SK-N-SH treated with all-trans-retinoic acid at 6 μM for 48 hours (cell line): Measurements from ENCODE around the gene CEBPA.

Experiments
- ATAC-seq: fragments of 200-7000 bp; cut with Tn5 transposase; 3 replicates; pipeline ENCODE4 v1.9.1; 2020; ENCODE audit warnings: mild to moderate bottlenecking, moderate library complexity
- ARNTL ChIP-seq: fragments of 450-650 bp; formaldehyde crosslinking; IDR thresholded peaks from 2 replicates; pipeline ENCODE4 v1.5.0; 2020; ENCODE audit warnings: low read depth, mild to moderate bottlenecking, moderate library complexity, borderline replicate concordance
- BACH2 ChIP-seq: fragments of 250-450 bp; sonication (Bioruptor Pico); IDR thresholded peaks from 2 replicates; pipeline ENCODE4 v1.9.0; 2021; ENCODE audit warnings: mild to moderate bottlenecking, borderline replicate concordance
- CSDC2 ChIP-seq: fragments of 250-450 bp; sonication (Bioruptor Pico); IDR thresholded peaks from 2 replicates; pipeline ENCODE4 v1.5.0; 2020; ENCODE audit warnings: mild to moderate bottlenecking, moderate library complexity
- GLIS3 ChIP-seq: fragments of 250-450 bp; sonication (Bioruptor Pico); IDR thresholded peaks from 2 replicates; pipeline ENCODE4 v1.5.0; 2020; ENCODE audit warnings: mild to moderate bottlenecking, moderate library complexity
- ISL1 ChIP-seq: fragments of 250-450 bp; sonication (Bioruptor Pico); IDR thresholded peaks from 2 replicates; pipeline ENCODE4 v2.1.2; 2022; ENCODE audit warnings: mild to moderate bottlenecking, moderate library complexity
- OSR1 ChIP-seq: fragments of 250-450 bp; sonication (Bioruptor Pico); IDR thresholded peaks from 2 replicates; pipeline ENCODE4 v1.8.0; 2022; ENCODE audit warnings: moderate library complexity, mild to moderate bottlenecking, inconsistent platforms
- PPARA ChIP-seq: fragments of 250-450 bp; sonication (Bioruptor Pico); IDR thresholded peaks from 2 replicates; pipeline ENCODE4 v1.5.0; 2020; ENCODE audit warnings: mild to moderate bottlenecking, borderline replicate concordance
- RARB ChIP-seq: fragments of 250-450 bp; sonication (Bioruptor Pico); IDR thresholded peaks from 2 replicates; pipeline ENCODE4 v1.8.0; 2021; ENCODE audit warnings: mild to moderate bottlenecking, moderate library complexity
- SNAI2 ChIP-seq: fragments of 250-450 bp; sonication (Bioruptor Pico); IDR thresholded peaks from 2 replicates; pipeline ENCODE4 v1.5.0; 2020; ENCODE audit warnings: mild to moderate bottlenecking, moderate library complexity
- TOX ChIP-seq: fragments of 250-450 bp; sonication (Bioruptor Pico); IDR thresholded peaks from 2 replicates; pipeline ENCODE4 v1.8.0; 2021; ENCODE audit warnings: mild to moderate bottlenecking, moderate library complexity, borderline replicate concordance
- ZC3H10 ChIP-seq: fragments of 250-450 bp; sonication (Bioruptor Pico); IDR thresholded peaks from 2 replicates; pipeline ENCODE4 v1.5.1; 2021; ENCODE audit warnings: mild to moderate bottlenecking, moderate library complexity
- ZFP3 ChIP-seq: fragments of 250-450 bp; sonication (Bioruptor Pico); IDR thresholded peaks from 2 replicates; pipeline ENCODE4 v1.5.0; 2020; ENCODE audit warnings: mild to moderate bottlenecking, moderate library complexity
- ZFP30 ChIP-seq: fragments of 450-650 bp; formaldehyde crosslinking; IDR thresholded peaks from 2 replicates; pipeline ENCODE4 v1.5.0; 2022; ENCODE audit warnings: mild to moderate bottlenecking, moderate library complexity
- ZNF565 ChIP-seq: fragments of 450-650 bp; formaldehyde crosslinking; conservative IDR thresholded peaks from 2 replicates; pipeline ENCODE4 v1.5.0; 2020; ENCODE audit warnings: low read depth, mild to moderate bottlenecking, moderate library complexity
- ZNF8 ChIP-seq: fragments of 450-650 bp; formaldehyde crosslinking; IDR thresholded peaks from 2 replicates; pipeline ENCODE4 v1.5.0; 2020; ENCODE audit warnings: mild to moderate bottlenecking, moderate library complexity
- TF ChIP-seq, protein P1 (sequence below): fragments of 250-450 bp; sonication (Bioruptor Pico); IDR thresholded peaks from 2 replicates; pipeline ENCODE4 v1.5.1; 2021; ENCODE audit warnings: mild to moderate bottlenecking, moderate library complexity
- TF ChIP-seq, protein P2 (sequence below): fragments of 250-450 bp; sonication (Bioruptor Pico); IDR thresholded peaks from 2 replicates; pipeline ENCODE4 v1.8.0; 2020; ENCODE audit warnings: mild to moderate bottlenecking, moderate library complexity, borderline replicate concordance
- TF ChIP-seq, protein P3 (sequence below): fragments of 250-450 bp; sonication (Bioruptor Pico); IDR thresholded peaks from 2 replicates; pipeline ENCODE4 v1.5.0; 2020; ENCODE audit warnings: mild to moderate bottlenecking, moderate library complexity
- TF ChIP-seq, protein P4 (sequence below): fragments of 250-450 bp; sonication (Bioruptor Pico); IDR thresholded peaks from 2 replicates; pipeline ENCODE4 v1.5.1; 2020; ENCODE audit warnings: low read depth, mild to moderate bottlenecking, moderate library complexity

Gene CEBPA

DNA sequence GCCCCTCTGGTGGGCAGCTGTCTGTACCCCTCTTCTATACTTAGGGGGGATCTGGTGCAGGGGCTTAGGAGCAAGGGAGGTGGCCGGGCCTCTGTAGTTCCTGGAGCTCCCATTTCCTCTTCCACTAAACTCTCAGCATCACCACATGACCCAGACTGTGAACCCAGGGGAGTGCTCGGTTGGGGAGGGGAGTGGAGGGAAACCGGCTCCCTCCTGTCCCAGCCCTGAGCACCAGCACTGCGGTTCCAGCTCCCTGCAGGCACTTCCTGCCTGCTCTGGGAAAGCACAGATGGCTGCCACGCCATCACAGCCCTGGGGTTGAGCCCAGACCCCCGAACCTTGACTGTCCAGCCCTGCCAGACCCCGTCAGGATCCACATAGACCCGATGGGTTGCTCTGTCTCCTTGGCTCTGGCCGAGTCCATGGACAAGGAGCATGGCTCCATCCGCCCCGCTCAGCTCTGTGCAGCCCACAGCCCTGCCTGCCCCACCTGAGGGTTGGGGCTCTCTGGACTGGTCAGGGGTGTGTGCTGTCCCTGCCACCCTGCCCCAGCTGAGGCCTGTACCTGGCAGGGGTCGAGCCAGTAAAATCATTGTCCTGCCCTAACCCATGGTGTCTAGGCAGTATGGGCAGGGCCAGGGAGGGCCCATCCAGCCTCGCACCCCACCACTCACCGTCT lies 40.7 kb downstream of the CEBPA start:
- ATAC-seq, result no peak
- TF ChIP-seq ZFP3 (no peak), ZNF565 (CRISPR knock-in tag) (no peak), BACH2 (no peak)
- TF ChIP-seq, protein P1, sequence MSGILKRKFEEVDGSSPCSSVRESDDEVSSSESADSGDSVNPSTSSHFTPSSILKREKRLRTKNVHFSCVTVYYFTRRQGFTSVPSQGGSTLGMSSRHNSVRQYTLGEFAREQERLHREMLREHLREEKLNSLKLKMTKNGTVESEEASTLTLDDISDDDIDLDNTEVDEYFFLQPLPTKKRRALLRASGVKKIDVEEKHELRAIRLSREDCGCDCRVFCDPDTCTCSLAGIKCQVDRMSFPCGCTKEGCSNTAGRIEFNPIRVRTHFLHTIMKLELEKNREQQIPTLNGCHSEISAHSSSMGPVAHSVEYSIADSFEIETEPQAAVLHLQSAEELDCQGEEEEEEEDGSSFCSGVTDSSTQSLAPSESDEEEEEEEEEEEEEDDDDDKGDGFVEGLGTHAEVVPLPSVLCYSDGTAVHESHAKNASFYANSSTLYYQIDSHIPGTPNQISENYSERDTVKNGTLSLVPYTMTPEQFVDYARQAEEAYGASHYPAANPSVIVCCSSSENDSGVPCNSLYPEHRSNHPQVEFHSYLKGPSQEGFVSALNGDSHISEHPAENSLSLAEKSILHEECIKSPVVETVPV (CRISPR knock-in tag), result no peak

DNA sequence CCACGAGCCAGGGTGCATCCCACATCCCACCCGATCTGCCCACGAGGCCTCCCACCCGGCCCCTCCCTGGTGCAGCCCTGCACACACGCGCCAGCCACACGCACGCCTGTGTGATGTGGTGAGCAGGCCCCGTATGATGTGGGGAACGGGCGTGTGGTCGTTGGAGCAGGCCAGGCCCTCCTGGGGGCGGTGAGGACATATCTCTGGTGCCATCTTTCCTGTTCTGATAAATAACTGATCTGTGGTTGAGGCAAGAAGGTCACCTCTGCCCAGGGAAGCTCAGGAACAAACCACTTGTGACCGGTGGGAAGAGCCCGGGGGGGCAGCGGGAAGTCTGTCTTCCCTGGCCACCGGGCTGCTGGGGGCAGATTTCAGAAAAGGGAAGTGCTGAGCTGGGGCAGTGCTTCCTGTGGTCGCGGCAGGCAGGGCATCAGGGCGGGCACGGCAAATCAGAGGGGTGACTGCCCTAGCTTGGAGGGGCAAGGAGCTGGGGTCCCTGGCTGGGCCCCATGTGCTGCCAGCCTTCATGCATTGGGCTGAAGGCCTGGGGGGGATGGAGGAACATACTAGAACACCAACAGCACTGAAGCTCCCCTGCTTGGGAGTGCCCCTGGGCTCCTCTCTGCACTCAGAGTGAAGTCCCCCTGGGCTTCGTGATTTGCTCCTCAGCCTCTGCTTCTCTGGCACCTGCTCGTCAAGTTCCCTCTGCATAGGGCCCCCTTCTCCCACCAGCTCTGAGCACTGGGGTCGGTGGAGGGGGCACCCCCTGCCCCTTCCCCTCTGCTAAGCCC lies 41.5 kb downstream of the CEBPA start:
- TF ChIP-seq, protein P1 (CRISPR knock-in tag), result no peak
- TF ChIP-seq ZNF565 (CRISPR knock-in tag), result no peak
- no peak for TF ChIP-seq GLIS3 (CRISPR knock-in tag)
- no peak for TF ChIP-seq ARNTL (CRISPR knock-in tag)
- no peak for TF ChIP-seq OSR1 (CRISPR knock-in tag)
- TF ChIP-seq ZNF8 (CRISPR knock-in tag), result no peak
- TF ChIP-seq RARB (CRISPR knock-in tag), result no peak
- no peak for TF ChIP-seq ZFP30
- TF ChIP-seq ZFP3, result no peak
- no peak for TF ChIP-seq BACH2
- TF ChIP-seq PPARA, result no peak
- TF ChIP-seq, protein P2, sequence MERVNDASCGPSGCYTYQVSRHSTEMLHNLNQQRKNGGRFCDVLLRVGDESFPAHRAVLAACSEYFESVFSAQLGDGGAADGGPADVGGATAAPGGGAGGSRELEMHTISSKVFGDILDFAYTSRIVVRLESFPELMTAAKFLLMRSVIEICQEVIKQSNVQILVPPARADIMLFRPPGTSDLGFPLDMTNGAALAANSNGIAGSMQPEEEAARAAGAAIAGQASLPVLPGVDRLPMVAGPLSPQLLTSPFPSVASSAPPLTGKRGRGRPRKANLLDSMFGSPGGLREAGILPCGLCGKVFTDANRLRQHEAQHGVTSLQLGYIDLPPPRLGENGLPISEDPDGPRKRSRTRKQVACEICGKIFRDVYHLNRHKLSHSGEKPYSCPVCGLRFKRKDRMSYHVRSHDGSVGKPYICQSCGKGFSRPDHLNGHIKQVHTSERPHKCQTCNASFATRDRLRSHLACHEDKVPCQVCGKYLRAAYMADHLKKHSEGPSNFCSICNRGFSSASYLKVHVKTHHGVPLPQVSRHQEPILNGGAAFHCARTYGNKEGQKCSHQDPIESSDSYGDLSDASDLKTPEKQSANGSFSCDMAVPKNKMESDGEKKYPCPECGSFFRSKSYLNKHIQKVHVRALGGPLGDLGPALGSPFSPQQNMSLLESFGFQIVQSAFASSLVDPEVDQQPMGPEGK (CRISPR knock-in tag), result no peak
- TF ChIP-seq ISL1 (CRISPR knock-in tag), result no peak
- TF ChIP-seq, protein P3, sequence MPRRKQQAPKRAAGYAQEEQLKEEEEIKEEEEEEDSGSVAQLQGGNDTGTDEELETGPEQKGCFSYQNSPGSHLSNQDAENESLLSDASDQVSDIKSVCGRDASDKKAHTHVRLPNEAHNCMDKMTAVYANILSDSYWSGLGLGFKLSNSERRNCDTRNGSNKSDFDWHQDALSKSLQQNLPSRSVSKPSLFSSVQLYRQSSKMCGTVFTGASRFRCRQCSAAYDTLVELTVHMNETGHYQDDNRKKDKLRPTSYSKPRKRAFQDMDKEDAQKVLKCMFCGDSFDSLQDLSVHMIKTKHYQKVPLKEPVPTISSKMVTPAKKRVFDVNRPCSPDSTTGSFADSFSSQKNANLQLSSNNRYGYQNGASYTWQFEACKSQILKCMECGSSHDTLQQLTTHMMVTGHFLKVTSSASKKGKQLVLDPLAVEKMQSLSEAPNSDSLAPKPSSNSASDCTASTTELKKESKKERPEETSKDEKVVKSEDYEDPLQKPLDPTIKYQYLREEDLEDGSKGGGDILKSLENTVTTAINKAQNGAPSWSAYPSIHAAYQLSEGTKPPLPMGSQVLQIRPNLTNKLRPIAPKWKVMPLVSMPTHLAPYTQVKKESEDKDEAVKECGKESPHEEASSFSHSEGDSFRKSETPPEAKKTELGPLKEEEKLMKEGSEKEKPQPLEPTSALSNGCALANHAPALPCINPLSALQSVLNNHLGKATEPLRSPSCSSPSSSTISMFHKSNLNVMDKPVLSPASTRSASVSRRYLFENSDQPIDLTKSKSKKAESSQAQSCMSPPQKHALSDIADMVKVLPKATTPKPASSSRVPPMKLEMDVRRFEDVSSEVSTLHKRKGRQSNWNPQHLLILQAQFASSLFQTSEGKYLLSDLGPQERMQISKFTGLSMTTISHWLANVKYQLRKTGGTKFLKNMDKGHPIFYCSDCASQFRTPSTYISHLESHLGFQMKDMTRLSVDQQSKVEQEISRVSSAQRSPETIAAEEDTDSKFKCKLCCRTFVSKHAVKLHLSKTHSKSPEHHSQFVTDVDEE (CRISPR knock-in tag), result no peak
- ATAC-seq, result no peak

DNA sequence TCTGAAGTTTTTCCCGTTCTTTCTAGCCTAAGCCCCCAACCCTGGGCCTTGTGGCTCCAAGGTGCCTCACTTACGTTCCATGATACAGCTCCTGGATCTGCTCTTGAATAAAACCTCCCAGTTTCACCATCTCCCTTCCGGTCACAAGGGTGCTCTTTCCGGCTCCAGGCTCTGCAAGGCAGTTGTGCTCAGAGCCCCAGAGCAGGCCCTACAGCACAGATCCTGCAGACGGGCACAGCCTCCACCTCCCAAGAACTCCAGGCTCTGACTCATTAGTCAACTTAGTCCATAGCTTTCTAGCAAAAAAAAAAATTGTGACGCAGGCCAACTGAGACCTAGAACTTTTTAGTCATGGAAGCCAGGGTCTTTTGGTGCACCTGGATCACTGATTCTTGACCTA lies 42.8 kb downstream of the CEBPA start:
- TF ChIP-seq ZNF565 (CRISPR knock-in tag) (no peak), PPARA (no peak), BACH2 (no peak), ZC3H10 (CRISPR knock-in tag) (no peak), ARNTL (CRISPR knock-in tag) (no peak), SNAI2 (CRISPR knock-in tag) (no peak), ISL1 (CRISPR knock-in tag) (no peak), CSDC2 (CRISPR knock-in tag) (no peak), TOX (no peak), OSR1 (CRISPR knock-in tag) (no peak), ZFP3 (no peak)
- TF ChIP-seq, protein P1 (CRISPR knock-in tag), result no peak
- TF ChIP-seq, protein P4, sequence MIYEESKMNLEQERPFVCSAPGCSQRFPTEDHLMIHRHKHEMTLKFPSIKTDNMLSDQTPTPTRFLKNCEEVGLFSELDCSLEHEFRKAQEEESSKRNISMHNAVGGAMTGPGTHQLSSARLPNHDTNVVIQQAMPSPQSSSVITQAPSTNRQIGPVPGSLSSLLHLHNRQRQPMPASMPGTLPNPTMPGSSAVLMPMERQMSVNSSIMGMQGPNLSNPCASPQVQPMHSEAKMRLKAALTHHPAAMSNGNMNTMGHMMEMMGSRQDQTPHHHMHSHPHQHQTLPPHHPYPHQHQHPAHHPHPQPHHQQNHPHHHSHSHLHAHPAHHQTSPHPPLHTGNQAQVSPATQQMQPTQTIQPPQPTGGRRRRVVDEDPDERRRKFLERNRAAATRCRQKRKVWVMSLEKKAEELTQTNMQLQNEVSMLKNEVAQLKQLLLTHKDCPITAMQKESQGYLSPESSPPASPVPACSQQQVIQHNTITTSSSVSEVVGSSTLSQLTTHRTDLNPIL (CRISPR knock-in tag), result no peak
- TF ChIP-seq, protein P3 (CRISPR knock-in tag), result no peak
- TF ChIP-seq, protein P2 (CRISPR knock-in tag), result no peak
- TF ChIP-seq, all 23 proteins: peak for 0
- ATAC-seq, result no peak
